Heart left ventricle (tissue), 13 donors: ENCODE data around the gene MANBA.

Experiments
- POLR2A ChIP-seq, 2 donors: fragments of 450-650 bp; IDR thresholded peaks; one replicate each; pipeline ENCODE4 v1.6.1; 2017; ENCODE audit warnings: antibody characterized with exemption in 2 of 2, mild to moderate bottlenecking in 2 of 2, moderate library complexity in 2 of 2
- TF ChIP-seq, protein P1 (sequence below), 12 donors: fragments of 200-600 bp; sonication (generic) in 4 of 12; IDR thresholded peaks; one replicate each; pipeline versions ENCODE4 v1.5.0 to v1.8.0; 2018 to 2022; ENCODE audit warnings: antibody characterized with exemption in 12 of 12, mild to moderate bottlenecking in 5 of 12
- donor health status: ischemic (EF 13 %, LVEDD 7.1; RV severe dilation, severe dysfunction).
- donor health status: DM: no; HTN: yes; CAD: no.
- donor health status: DM: no; HTN: no; CAD: no.
- donor health status: ischemic (EF 25% LVEDD 6.9; RV normal size, moderate dysfunction).
- donor health status: ischemic (EF 25% LVEDD 5.7; RV mildly dilated, moderate dysfunction).
- donor health status: ischemic (EF 35%, LVEDD 5.7; RV mildly dilated, moderate dysfunction).
- donor health status: nonischemic (EF 11% LVEDD 7.7; RV severe dilation, severe dysfunction).
- donor health status: DM: yes; HTN: yes; CAD: no.
- donor health status: PGD.
- donor health status: ischemic (EF 29% LVEDD 5.4; RV normal size, mild dysfunction).
- donor health status: nonischemic (EF 23%, LVEDD 6.1; RV moderate dilation, normal function).

DNA sequence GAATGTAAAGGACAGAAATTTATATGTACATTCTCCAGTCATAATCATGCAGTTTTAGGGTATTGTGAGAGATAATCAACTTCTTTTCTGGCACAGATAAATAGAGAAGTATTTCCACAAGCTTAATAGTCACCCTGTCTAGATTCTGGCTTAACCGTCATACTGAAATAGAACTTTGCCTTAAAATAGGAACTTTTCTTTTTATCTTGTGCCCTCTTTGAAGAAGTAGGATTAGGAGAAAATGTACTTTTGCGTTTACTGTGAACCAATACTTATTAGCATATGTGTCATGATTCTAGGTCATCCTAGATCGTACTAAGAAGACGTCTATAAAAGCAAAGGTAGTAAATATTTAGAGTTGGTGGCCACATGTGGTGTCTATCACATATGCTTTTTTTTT lies 164.2 kb downstream of the MANBA start:
- TF ChIP-seq, protein P1, sequence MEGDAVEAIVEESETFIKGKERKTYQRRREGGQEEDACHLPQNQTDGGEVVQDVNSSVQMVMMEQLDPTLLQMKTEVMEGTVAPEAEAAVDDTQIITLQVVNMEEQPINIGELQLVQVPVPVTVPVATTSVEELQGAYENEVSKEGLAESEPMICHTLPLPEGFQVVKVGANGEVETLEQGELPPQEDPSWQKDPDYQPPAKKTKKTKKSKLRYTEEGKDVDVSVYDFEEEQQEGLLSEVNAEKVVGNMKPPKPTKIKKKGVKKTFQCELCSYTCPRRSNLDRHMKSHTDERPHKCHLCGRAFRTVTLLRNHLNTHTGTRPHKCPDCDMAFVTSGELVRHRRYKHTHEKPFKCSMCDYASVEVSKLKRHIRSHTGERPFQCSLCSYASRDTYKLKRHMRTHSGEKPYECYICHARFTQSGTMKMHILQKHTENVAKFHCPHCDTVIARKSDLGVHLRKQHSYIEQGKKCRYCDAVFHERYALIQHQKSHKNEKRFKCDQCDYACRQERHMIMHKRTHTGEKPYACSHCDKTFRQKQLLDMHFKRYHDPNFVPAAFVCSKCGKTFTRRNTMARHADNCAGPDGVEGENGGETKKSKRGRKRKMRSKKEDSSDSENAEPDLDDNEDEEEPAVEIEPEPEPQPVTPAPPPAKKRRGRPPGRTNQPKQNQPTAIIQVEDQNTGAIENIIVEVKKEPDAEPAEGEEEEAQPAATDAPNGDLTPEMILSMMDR (IDR thresholded peaks at IDR 0.05) = no peak
- no peak for TF ChIP-seq POLR2A (IDR thresholded peaks at IDR 0.05)
